Measurements from ENCODE around the gene SLC16A11.
A peak's percentile ranks its signal among the peaks of the same experiment; 100 is the strongest.

SLC16A11 gene

DNA sequence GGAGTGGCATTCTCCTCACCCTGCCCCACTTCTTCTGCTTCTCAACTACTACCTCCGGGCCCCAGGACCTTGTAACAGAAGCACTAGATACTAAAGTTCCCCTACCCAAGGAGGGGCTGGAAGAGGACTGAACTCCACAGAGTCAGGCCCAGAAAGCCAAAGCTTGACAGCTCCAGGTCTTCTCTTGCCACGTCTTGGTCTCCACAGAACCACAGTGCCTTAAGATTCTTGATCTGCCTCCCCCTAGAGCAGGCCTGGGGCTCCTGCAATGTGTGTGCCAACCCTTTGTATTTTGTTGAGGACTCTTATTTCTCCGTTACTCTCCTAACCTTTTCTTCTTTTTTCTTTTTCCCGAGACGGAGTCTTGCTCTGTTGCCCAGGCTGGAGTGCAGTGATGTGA lies 4.1 kb downstream of the SLC16A11 start:
- H3K27ac ChIP-seq: no peak overlapping the region
- TF ChIP-seq, protein P1, sequence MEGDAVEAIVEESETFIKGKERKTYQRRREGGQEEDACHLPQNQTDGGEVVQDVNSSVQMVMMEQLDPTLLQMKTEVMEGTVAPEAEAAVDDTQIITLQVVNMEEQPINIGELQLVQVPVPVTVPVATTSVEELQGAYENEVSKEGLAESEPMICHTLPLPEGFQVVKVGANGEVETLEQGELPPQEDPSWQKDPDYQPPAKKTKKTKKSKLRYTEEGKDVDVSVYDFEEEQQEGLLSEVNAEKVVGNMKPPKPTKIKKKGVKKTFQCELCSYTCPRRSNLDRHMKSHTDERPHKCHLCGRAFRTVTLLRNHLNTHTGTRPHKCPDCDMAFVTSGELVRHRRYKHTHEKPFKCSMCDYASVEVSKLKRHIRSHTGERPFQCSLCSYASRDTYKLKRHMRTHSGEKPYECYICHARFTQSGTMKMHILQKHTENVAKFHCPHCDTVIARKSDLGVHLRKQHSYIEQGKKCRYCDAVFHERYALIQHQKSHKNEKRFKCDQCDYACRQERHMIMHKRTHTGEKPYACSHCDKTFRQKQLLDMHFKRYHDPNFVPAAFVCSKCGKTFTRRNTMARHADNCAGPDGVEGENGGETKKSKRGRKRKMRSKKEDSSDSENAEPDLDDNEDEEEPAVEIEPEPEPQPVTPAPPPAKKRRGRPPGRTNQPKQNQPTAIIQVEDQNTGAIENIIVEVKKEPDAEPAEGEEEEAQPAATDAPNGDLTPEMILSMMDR (conservative IDR thresholded peaks at IDR 0.05): no peak

DNA sequence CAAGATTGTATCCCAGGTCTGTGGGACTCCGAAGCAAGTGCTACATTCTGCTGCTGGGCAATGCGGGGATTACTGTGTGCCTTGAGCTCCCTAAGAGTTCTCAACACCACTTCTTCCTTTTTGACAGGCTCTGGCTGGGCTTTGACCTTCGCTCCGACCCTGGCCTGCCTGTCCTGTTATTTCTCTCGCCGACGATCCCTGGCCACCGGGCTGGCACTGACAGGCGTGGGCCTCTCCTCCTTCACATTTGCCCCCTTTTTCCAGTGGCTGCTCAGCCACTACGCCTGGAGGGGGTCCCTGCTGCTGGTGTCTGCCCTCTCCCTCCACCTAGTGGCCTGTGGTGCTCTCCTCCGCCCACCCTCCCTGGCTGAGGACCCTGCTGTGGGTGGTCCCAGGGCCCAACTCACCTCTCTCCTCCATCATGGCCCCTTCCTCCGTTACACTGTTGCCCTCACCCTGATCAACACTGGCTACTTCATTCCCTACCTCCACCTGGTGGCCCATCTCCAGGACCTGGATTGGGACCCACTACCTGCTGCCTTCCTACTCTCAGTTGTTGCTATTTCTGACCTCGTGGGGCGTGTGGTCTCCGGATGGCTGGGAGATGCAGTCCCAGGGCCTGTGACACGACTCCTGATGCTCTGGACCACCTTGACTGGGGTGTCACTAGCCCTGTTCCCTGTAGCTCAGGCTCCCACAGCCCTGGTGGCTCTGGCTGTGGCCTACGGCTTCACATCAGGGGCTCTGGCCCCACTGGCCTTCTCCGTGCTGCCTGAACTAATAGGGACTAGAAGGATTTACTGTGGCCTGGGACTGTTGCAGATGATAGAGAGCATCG lies 5.6 kb downstream of the SLC16A11 start:
- TF ChIP-seq, protein P1 (conservative IDR thresholded peaks at IDR 0.05): no peak
- H3K27ac ChIP-seq: no peak overlapping the region

DNA sequence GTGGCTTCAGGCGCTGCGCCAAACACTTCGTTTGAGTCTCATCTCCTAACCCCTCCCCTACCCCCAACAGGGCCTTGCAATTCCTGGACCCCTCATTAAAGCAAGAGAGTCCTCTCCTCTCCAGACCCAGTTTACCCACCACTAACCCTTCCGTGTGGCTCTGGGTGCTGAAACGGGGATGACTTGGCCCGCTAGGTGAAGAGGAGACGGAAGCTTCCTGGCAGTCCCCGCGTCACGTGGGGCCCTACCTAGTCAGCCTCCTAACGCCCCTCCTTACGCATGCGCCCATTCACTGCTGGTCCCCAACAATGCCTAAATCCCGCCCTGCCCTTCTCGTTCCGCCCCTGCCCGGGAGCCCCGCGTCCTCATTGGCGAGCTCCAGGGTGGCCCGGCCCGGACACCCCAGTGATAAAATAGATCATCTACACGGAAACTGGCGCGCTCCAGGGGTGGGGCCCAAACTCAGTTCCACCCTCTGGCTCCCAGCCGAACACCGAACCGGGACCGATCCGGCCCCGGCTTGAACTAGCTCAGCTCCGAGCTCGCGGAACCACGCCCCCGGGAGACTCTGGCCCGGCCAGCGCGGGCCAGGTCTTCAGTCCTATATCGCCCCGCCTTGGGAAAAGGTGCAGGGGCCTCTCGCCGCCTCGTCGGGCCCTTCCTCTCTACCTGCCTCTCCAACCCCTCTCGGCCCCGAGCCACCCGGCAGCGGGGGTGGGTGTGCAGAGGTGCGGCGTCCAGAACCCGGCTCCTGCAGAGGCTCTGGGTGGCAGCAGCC lies 8.1 kb downstream of the SLC16A11 start, which contains the start of gene SLC16A13:
Gene SLC16A13 (plus strand): TSS at position 425 of the 778 bp plus-strand sequence. CDS start 368 bp downstream, outside the sequence.
- TF ChIP-seq, protein P1 (conservative IDR thresholded peaks at IDR 0.05): no peak
- H3K27ac ChIP-seq: peak within 1 kb of the TSS; percentile 71

DNA sequence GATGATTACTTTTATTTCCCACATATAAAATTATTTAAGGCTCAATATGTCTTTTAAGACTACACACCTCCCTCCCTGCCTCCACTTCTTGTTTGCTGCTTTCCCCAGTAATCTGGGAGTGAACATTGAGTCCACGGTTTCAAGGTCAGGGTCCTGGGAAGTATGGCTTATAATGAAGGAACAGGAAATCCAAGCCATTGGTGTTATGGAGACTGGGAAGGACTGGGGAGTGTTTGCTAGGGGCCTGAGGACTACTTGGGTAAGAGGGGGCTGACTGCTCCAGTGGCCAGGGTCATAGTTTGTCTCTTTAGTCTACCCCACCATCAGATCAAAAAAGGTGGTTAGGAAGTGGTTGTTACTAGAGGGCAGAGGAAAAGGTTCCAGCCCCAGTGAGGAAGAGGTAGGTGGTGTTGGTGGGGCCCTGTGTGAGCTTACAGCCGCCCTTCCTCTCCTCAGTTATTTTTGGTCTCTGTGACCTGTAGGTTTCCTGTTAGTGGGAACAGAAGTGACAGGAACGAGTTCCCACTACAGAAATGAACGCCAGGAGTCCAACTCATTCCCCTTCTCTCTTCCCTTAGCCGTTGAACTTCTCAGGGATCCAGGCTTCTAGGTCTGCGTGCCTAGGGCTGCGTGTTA lies 8.8 kb downstream of the SLC16A11 start:
- TF ChIP-seq, protein P1 (conservative IDR thresholded peaks at IDR 0.05): no peak
- H3K27ac ChIP-seq: peak overlapping the region; percentile 71

DNA sequence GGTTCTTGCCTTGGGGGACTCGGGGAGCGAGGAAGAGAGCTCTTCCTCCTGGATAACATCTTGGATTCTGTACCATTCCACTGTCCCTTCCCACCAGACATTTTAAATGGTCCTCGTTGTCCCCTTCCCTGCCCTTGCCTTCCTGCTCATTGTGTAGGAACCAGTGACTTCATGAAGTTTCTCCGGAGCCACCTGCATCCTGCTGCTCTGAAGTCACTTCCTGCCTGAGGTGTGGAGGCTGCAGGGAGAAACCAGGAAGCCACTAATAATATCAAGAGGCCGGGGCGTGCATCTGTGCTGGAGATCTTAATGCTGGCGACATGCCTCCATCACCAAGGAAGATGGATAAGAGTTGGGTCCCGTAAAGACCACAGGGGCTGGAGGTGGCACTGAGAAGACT lies 14.2 kb downstream of the SLC16A11 start:
- no peak overlapping the region for H3K27ac ChIP-seq
- TF ChIP-seq, protein P1 (conservative IDR thresholded peaks at IDR 0.05): no peak

DNA sequence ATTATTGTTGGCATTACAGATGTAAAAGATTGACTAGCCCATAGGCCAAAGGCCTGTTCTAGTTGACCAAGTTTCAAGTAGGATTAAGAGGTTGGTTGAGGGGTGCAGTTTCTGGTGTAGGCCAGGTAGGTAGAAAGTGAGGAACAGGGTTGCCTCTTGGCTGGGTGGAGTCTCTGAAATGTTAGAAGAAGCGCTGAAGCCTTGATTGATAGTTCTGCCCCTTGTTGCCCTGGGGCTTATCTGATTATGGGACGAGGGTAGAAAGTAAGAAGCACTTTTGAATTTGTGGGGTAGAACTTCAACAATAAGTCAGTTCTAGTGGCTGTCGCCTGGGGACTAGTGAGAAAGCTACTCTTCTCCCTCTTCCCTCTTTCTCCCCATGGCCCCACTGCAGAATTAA lies 14.8 kb downstream of the SLC16A11 start:
- TF ChIP-seq, protein P1 (conservative IDR thresholded peaks at IDR 0.05): no peak
- no peak overlapping the region for H3K27ac ChIP-seq

DNA sequence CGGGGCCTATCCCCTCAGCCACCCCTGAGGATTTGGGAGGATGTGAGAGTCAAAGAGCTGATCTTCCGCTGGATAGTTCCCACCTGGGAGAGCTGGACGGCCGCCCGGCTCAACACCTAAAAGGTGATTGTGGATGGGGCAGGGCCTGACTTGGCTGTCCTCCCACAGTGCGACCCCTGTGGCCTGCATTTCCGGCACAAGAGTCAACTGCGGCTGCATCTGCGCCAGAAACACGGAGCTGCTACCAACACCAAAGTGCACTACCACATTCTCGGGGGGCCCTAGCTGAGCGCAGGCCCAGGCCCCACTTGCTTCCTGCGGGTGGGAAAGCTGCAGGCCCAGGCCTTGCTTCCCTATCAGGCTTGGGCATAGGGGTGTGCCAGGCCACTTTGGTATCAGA lies 16.6 kb downstream of the SLC16A11 start:
- no peak overlapping the region for H3K27ac ChIP-seq
- TF ChIP-seq, protein P1 (conservative IDR thresholded peaks at IDR 0.05): no peak
